Tibial nerve (tissue), 4 donors: ENCODE results near the gene HSH2D.

Experiments used
- EP300 ChIP-seq, 2 donors: sonication (generic); formaldehyde crosslinking; IDR thresholded peaks; one replicate each; pipeline ENCODE4 v1.6.1; 2017; ENCODE audit warnings: antibody characterized with exemption in 2 of 2, mild to moderate bottlenecking in 1 of 2
- POLR2A ChIP-seq, 2 donors: fragments of 450-650 bp; IDR thresholded peaks; one replicate each; pipeline ENCODE4 v1.6.1; 2017; ENCODE audit warnings: antibody characterized with exemption in 2 of 2, mild to moderate bottlenecking in 2 of 2, moderate library complexity in 2 of 2
- TF ChIP-seq, protein P1 (sequence below), 5 experiments: fragments of 200-600 bp in 3 of 5; fragments of 450-650 bp in 2 of 5; sonication (generic) in 3 of 5; IDR thresholded peaks; one replicate each; pipeline ENCODE4 v1.5.1; 2016 to 2019; ENCODE audit warnings: antibody characterized with exemption in 5 of 5, mild to moderate bottlenecking in 3 of 5, moderate library complexity in 2 of 5

DNA sequence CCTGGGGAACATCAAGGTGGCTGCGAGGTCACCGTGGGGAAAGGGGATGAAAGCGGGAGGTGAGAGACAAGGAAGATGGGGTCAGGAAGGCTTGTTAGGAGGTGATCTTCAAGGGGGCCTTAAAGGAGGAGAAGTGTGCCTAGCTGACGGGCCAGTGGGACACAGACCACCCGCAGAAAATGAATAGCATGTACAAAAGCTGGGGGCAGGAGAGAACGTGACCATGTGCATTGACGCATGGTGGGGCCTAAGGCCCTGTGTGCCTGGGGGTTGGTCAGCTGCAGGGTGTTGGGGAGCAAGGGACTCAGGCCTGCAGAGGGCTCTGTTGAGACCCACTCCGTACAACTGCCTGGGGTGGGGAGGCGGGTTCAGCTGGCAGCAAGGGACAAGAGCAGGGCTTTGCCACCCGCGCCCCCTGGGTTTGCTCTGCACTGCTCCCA is 25.9 kb upstream of the HSH2D start:
- TF ChIP-seq, protein P1, sequence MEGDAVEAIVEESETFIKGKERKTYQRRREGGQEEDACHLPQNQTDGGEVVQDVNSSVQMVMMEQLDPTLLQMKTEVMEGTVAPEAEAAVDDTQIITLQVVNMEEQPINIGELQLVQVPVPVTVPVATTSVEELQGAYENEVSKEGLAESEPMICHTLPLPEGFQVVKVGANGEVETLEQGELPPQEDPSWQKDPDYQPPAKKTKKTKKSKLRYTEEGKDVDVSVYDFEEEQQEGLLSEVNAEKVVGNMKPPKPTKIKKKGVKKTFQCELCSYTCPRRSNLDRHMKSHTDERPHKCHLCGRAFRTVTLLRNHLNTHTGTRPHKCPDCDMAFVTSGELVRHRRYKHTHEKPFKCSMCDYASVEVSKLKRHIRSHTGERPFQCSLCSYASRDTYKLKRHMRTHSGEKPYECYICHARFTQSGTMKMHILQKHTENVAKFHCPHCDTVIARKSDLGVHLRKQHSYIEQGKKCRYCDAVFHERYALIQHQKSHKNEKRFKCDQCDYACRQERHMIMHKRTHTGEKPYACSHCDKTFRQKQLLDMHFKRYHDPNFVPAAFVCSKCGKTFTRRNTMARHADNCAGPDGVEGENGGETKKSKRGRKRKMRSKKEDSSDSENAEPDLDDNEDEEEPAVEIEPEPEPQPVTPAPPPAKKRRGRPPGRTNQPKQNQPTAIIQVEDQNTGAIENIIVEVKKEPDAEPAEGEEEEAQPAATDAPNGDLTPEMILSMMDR (IDR thresholded peaks at IDR 0.05): no peak
- TF ChIP-seq EP300 (IDR thresholded peaks at IDR 0.05) (no peak), POLR2A (IDR thresholded peaks at IDR 0.05) (no peak)
